Measurements from ENCODE around the gene RELB.
"Not testable (repeated sequence)": the region's sequence is repeated elsewhere in the genome, so short reads cannot be mapped to it uniquely, and the experiment has no call there.

The RELB gene

GRCh38 chr19:44993926-44994537 is 7.2 kb upstream of the RELB start:
- ATAC-seq: no peak
- TF ChIP-seq SNAI2 (CRISPR knock-in tag; IDR thresholded peaks at IDR 0.05) (no peak), TCF4 (CRISPR knock-in tag; IDR thresholded peaks at IDR 0.05; ENCODE audit: borderline replicate concordance) (no peak), OSR1 (CRISPR knock-in tag; IDR thresholded peaks at IDR 0.05) (no peak)

DNA sequence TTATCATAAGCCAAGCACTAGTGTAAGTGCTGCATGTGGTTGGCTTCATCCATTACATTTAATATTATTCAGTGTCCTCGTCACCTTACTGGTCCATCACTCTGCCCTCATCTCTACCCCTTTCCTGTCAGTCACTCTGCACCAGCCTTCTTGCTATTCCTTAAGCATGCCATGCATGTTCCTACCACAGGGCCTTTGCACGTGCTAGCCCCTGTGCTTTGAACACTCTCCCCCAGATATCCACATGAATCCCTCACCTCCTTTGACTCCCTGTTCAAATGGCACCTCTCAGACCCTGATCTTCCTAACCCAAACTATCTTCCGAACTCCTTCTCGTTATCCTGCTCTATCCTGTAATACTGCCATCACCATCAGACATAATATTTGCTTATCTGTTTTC is 3.2 kb upstream of the RELB start:
- TF ChIP-seq OSR1 (CRISPR knock-in tag; IDR thresholded peaks at IDR 0.05) (no peak), CSDC2 (CRISPR knock-in tag; IDR thresholded peaks at IDR 0.05) (no peak), ZFP30 (CRISPR knock-in tag; IDR thresholded peaks at IDR 0.05) (no peak), PPARA (CRISPR knock-in tag; IDR thresholded peaks at IDR 0.05; ENCODE audit: borderline replicate concordance) (no peak), RARB (CRISPR knock-in tag; IDR thresholded peaks at IDR 0.05) (no peak), BACH2 (CRISPR knock-in tag; IDR thresholded peaks at IDR 0.05; ENCODE audit: borderline replicate concordance) (no peak), ZNF8 (CRISPR knock-in tag; IDR thresholded peaks at IDR 0.05) (no peak), ZFP3 (CRISPR knock-in tag; IDR thresholded peaks at IDR 0.05) (no peak), TSHZ2 (CRISPR knock-in tag; IDR thresholded peaks at IDR 0.05) (no peak), ARNTL (CRISPR knock-in tag; IDR thresholded peaks at IDR 0.05; ENCODE audit: borderline replicate concordance, low read depth) (no peak), ZNF565 (CRISPR knock-in tag; conservative IDR thresholded peaks at IDR 0.05; ENCODE audit: low read depth) (no peak), TOX (CRISPR knock-in tag; IDR thresholded peaks at IDR 0.05; ENCODE audit: borderline replicate concordance) (no peak), GLIS3 (CRISPR knock-in tag; IDR thresholded peaks at IDR 0.05) (no peak)
- TF ChIP-seq, protein P1, sequence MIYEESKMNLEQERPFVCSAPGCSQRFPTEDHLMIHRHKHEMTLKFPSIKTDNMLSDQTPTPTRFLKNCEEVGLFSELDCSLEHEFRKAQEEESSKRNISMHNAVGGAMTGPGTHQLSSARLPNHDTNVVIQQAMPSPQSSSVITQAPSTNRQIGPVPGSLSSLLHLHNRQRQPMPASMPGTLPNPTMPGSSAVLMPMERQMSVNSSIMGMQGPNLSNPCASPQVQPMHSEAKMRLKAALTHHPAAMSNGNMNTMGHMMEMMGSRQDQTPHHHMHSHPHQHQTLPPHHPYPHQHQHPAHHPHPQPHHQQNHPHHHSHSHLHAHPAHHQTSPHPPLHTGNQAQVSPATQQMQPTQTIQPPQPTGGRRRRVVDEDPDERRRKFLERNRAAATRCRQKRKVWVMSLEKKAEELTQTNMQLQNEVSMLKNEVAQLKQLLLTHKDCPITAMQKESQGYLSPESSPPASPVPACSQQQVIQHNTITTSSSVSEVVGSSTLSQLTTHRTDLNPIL (CRISPR knock-in tag; IDR thresholded peaks at IDR 0.05; ENCODE audit: low read depth): no peak
- no peak for ATAC-seq

- ATAC-seq: not testable (repeated sequence)
Measured at GRCh38 chr19:44999131-44999925, 1.9 kb upstream of the RELB start.

DNA sequence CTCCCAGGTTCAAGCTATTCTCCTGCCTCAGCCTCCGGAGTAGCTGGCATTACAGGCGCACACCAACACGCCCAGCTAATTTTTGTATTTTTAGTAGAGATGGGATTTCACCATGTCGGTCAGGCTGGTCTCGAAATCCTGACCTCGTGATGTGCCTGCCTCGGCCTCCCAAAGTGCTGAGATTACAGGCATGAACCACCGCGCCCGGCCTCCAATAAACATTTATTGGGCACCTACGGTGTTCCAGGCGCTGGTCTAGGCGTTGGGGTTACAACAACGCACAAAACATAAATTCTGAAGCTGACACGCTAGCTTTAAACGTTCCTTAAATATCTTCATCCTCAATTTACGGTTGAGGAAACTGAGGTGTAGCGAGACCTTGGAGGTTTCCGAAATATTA is 599 bp upstream of the RELB start:
- ATAC-seq: not testable (repeated sequence)

GRCh38 chr19:45003485-45003884 is 2.2 kb downstream of the RELB start:
- TF ChIP-seq ESRRG (CRISPR knock-in tag; IDR thresholded peaks at IDR 0.05) (no peak), ZNF8 (CRISPR knock-in tag; IDR thresholded peaks at IDR 0.05) (no peak), SNAI2 (CRISPR knock-in tag; IDR thresholded peaks at IDR 0.05) (no peak), TSHZ2 (CRISPR knock-in tag; IDR thresholded peaks at IDR 0.05) (no peak), ZFP30 (CRISPR knock-in tag; IDR thresholded peaks at IDR 0.05) (no peak), ZNF565 (CRISPR knock-in tag; conservative IDR thresholded peaks at IDR 0.05; ENCODE audit: low read depth) (no peak), RARB (CRISPR knock-in tag; IDR thresholded peaks at IDR 0.05) (no peak), ZFP3 (CRISPR knock-in tag; IDR thresholded peaks at IDR 0.05) (no peak), PPARA (CRISPR knock-in tag; IDR thresholded peaks at IDR 0.05; ENCODE audit: borderline replicate concordance) (no peak), TOX (CRISPR knock-in tag; IDR thresholded peaks at IDR 0.05; ENCODE audit: borderline replicate concordance) (no peak), CSRNP3 (CRISPR knock-in tag; IDR thresholded peaks at IDR 0.05) (no peak), CSDC2 (CRISPR knock-in tag; IDR thresholded peaks at IDR 0.05) (no peak)

More at GRCh38 chr19:45003485-45003884, 2.2 kb downstream of the RELB start:
- ATAC-seq: no peak

Data from SK-N-SH treated with all-trans-retinoic acid at 6 μM for 48 hours (cell line).